ENCODE results near the gene CYP27A1.

Gene CYP27A1

GRCh38 chr2:218734190-218734975 is 47.6 kb upstream of the CYP27A1 start:
- no peak for TF ChIP-seq SNAI2 (CRISPR knock-in tag; IDR thresholded peaks at IDR 0.05)
- no peak for ATAC-seq

- ATAC-seq, result no peak
- TF ChIP-seq ZNF70 (CRISPR knock-in tag; IDR thresholded peaks at IDR 0.05), result no peak
- TF ChIP-seq ZC3H10 (CRISPR knock-in tag; IDR thresholded peaks at IDR 0.05), result no peak
- no peak for TF ChIP-seq TOX (CRISPR knock-in tag; IDR thresholded peaks at IDR 0.05; ENCODE audit: borderline replicate concordance)
- TF ChIP-seq TSHZ2 (CRISPR knock-in tag; IDR thresholded peaks at IDR 0.05), result no peak
- no peak for TF ChIP-seq ZNF8 (CRISPR knock-in tag; IDR thresholded peaks at IDR 0.05)
- no peak for TF ChIP-seq ISL1 (CRISPR knock-in tag; IDR thresholded peaks at IDR 0.05)
- TF ChIP-seq PATZ1 (CRISPR knock-in tag; IDR thresholded peaks at IDR 0.05; ENCODE audit: borderline replicate concordance), result no peak
- no peak for TF ChIP-seq ZFP3 (CRISPR knock-in tag; IDR thresholded peaks at IDR 0.05)
- no peak for TF ChIP-seq TCF4 (CRISPR knock-in tag; IDR thresholded peaks at IDR 0.05; ENCODE audit: borderline replicate concordance)
- no peak for TF ChIP-seq ZNF565 (CRISPR knock-in tag; conservative IDR thresholded peaks at IDR 0.05; ENCODE audit: low read depth)
- TF ChIP-seq ESRRG (CRISPR knock-in tag; IDR thresholded peaks at IDR 0.05), result no peak
- TF ChIP-seq PPARA (CRISPR knock-in tag; IDR thresholded peaks at IDR 0.05; ENCODE audit: borderline replicate concordance), result no peak
- TF ChIP-seq SNAI2 (CRISPR knock-in tag; IDR thresholded peaks at IDR 0.05), result no peak
- no peak for TF ChIP-seq CREB5 (CRISPR knock-in tag; IDR thresholded peaks at IDR 0.05; ENCODE audit: low read depth)
These were observed 45.4 kb upstream of the CYP27A1 start for GRCh38 chr2:218736531-218736930.

- ATAC-seq, result no peak
- 0 out of 2 replicates have a peak, but pooled peaks have one; percentile 20 for TF ChIP-seq ZNF8 (CRISPR knock-in tag; IDR thresholded peaks at IDR 0.05)
- TF ChIP-seq CSRNP3 (CRISPR knock-in tag; IDR thresholded peaks at IDR 0.05), result no peak
- no peak for TF ChIP-seq PPARA (CRISPR knock-in tag; IDR thresholded peaks at IDR 0.05; ENCODE audit: borderline replicate concordance)
- no peak for TF ChIP-seq TOX (CRISPR knock-in tag; IDR thresholded peaks at IDR 0.05; ENCODE audit: borderline replicate concordance)
- TF ChIP-seq TCF4 (CRISPR knock-in tag; IDR thresholded peaks at IDR 0.05; ENCODE audit: borderline replicate concordance), result no peak
- no peak for TF ChIP-seq CSDC2 (CRISPR knock-in tag; IDR thresholded peaks at IDR 0.05)
These were observed 38.9 kb upstream of the CYP27A1 start for GRCh38 chr2:218743068-218743467.

- TF ChIP-seq ZNF8 (CRISPR knock-in tag; IDR thresholded peaks at IDR 0.05), result no peak
- no peak for TF ChIP-seq TOX (CRISPR knock-in tag; IDR thresholded peaks at IDR 0.05; ENCODE audit: borderline replicate concordance)
- no peak for TF ChIP-seq ZFP3 (CRISPR knock-in tag; IDR thresholded peaks at IDR 0.05)
- no peak for TF ChIP-seq PPARA (CRISPR knock-in tag; IDR thresholded peaks at IDR 0.05; ENCODE audit: borderline replicate concordance)
- no peak for TF ChIP-seq ZC3H10 (CRISPR knock-in tag; IDR thresholded peaks at IDR 0.05)
- TF ChIP-seq ESRRG (CRISPR knock-in tag; IDR thresholded peaks at IDR 0.05), result no peak
- no peak for TF ChIP-seq POU6F1 (CRISPR knock-in tag; IDR thresholded peaks at IDR 0.05; ENCODE audit: borderline replicate concordance, low read depth)
- no peak for TF ChIP-seq TSHZ2 (CRISPR knock-in tag; IDR thresholded peaks at IDR 0.05)
- TF ChIP-seq CSRNP3 (CRISPR knock-in tag; IDR thresholded peaks at IDR 0.05), result no peak
- no peak for TF ChIP-seq ZNF565 (CRISPR knock-in tag; conservative IDR thresholded peaks at IDR 0.05; ENCODE audit: low read depth)
- TF ChIP-seq SNAI2 (CRISPR knock-in tag; IDR thresholded peaks at IDR 0.05), result no peak
- ATAC-seq, result no peak
These were observed 37.3 kb upstream of the CYP27A1 start for GRCh38 chr2:218744615-218745014.

Measured in SK-N-SH treated with all-trans-retinoic acid at 6 μM for 48 hours (cell line).